IPS-20b (cell line): Measurements from ENCODE around the gene GORASP1.
"Not testable (repeated sequence)": the region's sequence is repeated elsewhere in the genome, so short reads cannot be mapped to it uniquely, and the experiment has no call there.

ENCODE experiments used
- H3K27ac ChIP-seq: one replicate; pipeline ENCODE4 v1.5.1; 2013; ENCODE audit warnings: low read length
- H3K27me3 ChIP-seq: 2 replicates; pipeline ENCODE4 v1.6.1; 2013; ENCODE audit warnings: mild to moderate bottlenecking, low read length, inconsistent platforms; ENCODE audit not compliant: insufficient read depth
- H3K36me3 ChIP-seq: 2 replicates; pipeline ENCODE4 v1.6.1; 2013; ENCODE audit warnings: low read depth, mild to moderate bottlenecking, inconsistent platforms, low read length, moderate library complexity; ENCODE audit not compliant: insufficient read depth
- H3K4me1 ChIP-seq: 2 replicates; pipeline ENCODE4 v1.6.1; 2013; ENCODE audit warnings: mild to moderate bottlenecking, control low read depth, inconsistent platforms, low read length, moderate library complexity; ENCODE audit not compliant: insufficient read depth
- H3K4me3 ChIP-seq: 2 replicates; pipeline ENCODE4 v1.5.1; 2013; ENCODE audit warnings: mild to moderate bottlenecking, low read length, inconsistent platforms
- H3K9ac ChIP-seq: 2 replicates; pipeline ENCODE4 v1.6.1; 2013; ENCODE audit warnings: low read depth, mild to moderate bottlenecking, inconsistent platforms, low read length, moderate library complexity
- H3K9me3 ChIP-seq: 2 replicates; pipeline ENCODE4 v1.6.1; 2013; ENCODE audit warnings: mild to moderate bottlenecking, low read depth, low read length, inconsistent platforms; ENCODE audit not compliant: insufficient read depth

Gene GORASP1

GRCh38 chr3:39067286-39067685 lies 40.1 kb downstream of the GORASP1 start:
- Histone ChIP-seq H3K9ac (no peak overlapping the region), H3K9me3 (no peaks in the 10 kb centered on the region)

DNA sequence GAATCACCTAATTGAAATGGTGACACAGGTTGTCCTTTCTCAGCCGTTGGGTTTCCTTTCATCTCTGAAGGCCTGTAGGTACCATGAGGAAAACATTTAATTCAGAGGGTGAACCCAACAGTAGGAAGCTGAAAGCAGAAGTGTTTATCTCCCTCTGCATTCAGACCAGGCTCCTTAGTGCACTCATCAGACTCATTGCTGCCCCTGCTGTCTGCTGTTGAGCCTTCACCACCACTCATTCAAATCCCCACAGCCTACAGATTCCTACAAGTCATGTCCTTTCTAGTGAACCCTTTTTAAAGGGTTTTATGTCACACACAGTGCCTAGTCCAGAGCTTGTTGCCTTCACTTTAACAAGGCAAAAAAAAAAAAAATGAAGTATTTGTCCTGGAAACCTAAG lies 42.2 kb downstream of the GORASP1 start:
- H3K4me1 ChIP-seq: no peaks in the 10 kb centered on the region
- no peaks in the 10 kb centered on the region for H3K27me3 ChIP-seq
- H3K9ac ChIP-seq: no peak overlapping the region
- no peak overlapping the region for H3K4me3 ChIP-seq
- no peaks in the 10 kb centered on the region for H3K9me3 ChIP-seq
- no peak overlapping the region for H3K27ac ChIP-seq
- peaks cover 48% of the 10 kb centered on the region for H3K36me3 ChIP-seq

More at GRCh38 chr3:39067286-39067685, 40.1 kb downstream of the GORASP1 start:
- no peaks in the 10 kb centered on the region for H3K4me1 ChIP-seq
- H3K4me3 ChIP-seq: no peak overlapping the region
- no peak overlapping the region for H3K27ac ChIP-seq
- peaks cover 66% of the 10 kb centered on the region for H3K36me3 ChIP-seq
- no peaks in the 10 kb centered on the region for H3K27me3 ChIP-seq

DNA sequence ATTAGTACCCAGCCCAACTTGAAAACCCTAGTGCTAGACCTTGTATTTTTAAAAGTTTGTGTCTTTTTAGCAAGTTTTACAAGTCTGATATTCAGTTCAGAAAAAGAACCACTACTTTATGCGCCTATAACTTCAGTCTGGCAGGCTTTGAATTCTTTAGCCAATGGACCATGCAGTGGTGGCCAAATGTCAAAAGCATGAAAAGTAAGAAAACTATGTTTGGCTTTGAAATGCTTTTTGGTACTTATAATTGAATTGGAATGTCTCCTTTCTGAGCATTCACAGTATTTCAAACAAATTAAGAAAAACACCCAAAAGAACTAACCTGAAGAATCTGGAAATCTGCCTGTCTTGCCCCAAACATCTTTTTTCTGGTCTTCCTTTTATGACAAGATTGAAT lies 42.8 kb downstream of the GORASP1 start:
- H3K9me3 ChIP-seq: no peaks in the 10 kb centered on the region
- H3K27ac ChIP-seq: no peak overlapping the region
- H3K27me3 ChIP-seq: no peaks in the 10 kb centered on the region
- H3K9ac ChIP-seq: no peak overlapping the region
- H3K4me3 ChIP-seq: no peak overlapping the region
- no peaks in the 10 kb centered on the region for H3K4me1 ChIP-seq
- peaks cover 42% of the 10 kb centered on the region for H3K36me3 ChIP-seq

GRCh38 chr3:39063143-39063542 lies 44.3 kb downstream of the GORASP1 start:
- H3K27ac ChIP-seq: no peak overlapping the region
- peaks cover 27% of the 10 kb centered on the region for H3K36me3 ChIP-seq
- H3K4me3 ChIP-seq: no peak overlapping the region
- H3K9me3 ChIP-seq: no peaks in the 10 kb centered on the region
- no peak overlapping the region for H3K9ac ChIP-seq
- no peaks in the 10 kb centered on the region for H3K4me1 ChIP-seq
- no peaks in the 10 kb centered on the region for H3K27me3 ChIP-seq

- no peaks in the 10 kb centered on the region for H3K9me3 ChIP-seq
- H3K4me3 ChIP-seq: no peak overlapping the region
- H3K36me3 ChIP-seq: peaks cover 19% of the 10 kb centered on the region
- H3K9ac ChIP-seq: no peak overlapping the region
- H3K27me3 ChIP-seq: no peaks in the 10 kb centered on the region
- H3K4me1 ChIP-seq: no peaks in the 10 kb centered on the region
- no peak overlapping the region for H3K27ac ChIP-seq
These were observed 45.2 kb downstream of the GORASP1 start for GRCh38 chr3:39062180-39062579.

GRCh38 chr3:39061228-39061627 lies 46.2 kb downstream of the GORASP1 start:
- H3K27ac ChIP-seq, H3K9ac ChIP-seq, H3K9me3 ChIP-seq, H3K4me3 ChIP-seq, H3K36me3 ChIP-seq, H3K4me1 ChIP-seq, H3K27me3 ChIP-seq: not testable (repeated sequence)

DNA sequence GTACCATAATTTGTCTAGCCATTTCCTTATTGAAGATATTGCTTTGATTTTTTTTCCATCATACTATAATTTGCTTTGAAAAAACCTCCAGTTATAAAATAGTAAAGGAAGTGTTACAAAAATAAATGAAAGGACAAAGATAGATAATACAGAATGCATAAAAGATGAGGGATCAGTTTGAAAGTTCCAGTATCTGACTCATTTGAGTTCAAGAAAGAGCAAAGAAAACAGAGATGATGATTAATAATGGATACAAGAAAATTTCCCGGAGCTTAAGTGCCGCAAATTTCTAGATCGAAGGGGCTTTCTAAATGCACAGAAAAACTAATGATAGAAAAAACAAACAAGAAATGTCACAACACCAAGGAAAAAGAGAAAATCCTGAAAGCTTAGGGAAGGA lies 51.3 kb downstream of the GORASP1 start:
- no peak overlapping the region for H3K27ac ChIP-seq
- H3K9ac ChIP-seq: no peak overlapping the region
- no peak overlapping the region for H3K4me3 ChIP-seq
- no peaks in the 10 kb centered on the region for H3K27me3 ChIP-seq
- peaks cover 10% of the 10 kb centered on the region; the same call in 1 of the 2 replicates for H3K4me1 ChIP-seq
- no peaks in the 10 kb centered on the region for H3K9me3 ChIP-seq
- H3K36me3 ChIP-seq: no peaks in the 10 kb centered on the region

DNA sequence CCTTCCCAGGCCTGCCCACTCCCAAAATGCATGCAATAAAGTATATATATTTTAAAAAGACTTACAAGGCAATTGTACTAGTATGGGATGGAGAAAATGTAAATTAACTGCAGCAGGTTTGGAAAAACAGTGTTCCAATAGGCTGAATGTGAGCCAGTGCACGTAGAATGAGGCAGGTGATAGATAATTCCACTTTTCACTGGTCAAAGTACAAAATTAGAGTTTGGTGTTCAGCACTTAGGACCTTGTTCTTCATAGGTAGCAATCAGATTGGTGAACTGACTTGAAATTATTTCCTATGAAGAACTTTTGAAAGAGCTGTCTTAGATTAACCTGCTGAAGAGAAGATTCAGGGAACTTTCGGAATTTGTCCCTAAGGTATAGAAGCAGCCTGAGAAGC lies 53.7 kb downstream of the GORASP1 start:
- peaks cover 10% of the 10 kb centered on the region; the same call in 1 of the 2 replicates for H3K4me1 ChIP-seq
- H3K36me3 ChIP-seq: no peaks in the 10 kb centered on the region
- no peaks in the 10 kb centered on the region for H3K27me3 ChIP-seq
- no peaks in the 10 kb centered on the region for H3K9me3 ChIP-seq
- no peak overlapping the region for H3K27ac ChIP-seq
- peak overlapping the region; percentile 81; the same call in 1 of the 2 replicates for H3K4me3 ChIP-seq
- H3K9ac ChIP-seq: no peak overlapping the region

DNA sequence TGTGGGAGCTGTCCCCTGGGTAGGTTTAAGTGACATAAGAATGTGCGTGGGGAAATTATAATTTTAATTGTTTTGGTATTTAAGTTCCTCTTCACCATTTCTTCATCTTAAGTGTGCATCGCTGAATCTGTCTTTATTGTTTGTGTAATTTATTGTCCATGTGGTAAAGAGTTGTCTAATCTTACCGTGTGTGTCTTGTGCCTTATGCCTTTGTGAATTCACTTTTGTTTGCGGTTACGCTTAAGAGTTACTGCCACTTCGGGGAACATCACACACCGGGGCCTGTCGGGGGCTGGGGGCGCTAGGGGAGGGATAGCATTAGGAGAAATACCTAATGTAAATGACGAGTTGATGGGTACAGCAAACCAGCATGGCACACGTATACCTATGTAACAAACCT lies 54.8 kb downstream of the GORASP1 start:
- H3K4me3 ChIP-seq: peak overlapping the region; percentile 81
- H3K9me3 ChIP-seq: no peaks in the 10 kb centered on the region
- H3K27me3 ChIP-seq: no peaks in the 10 kb centered on the region
- peak overlapping the region; percentile 98 for H3K27ac ChIP-seq
- H3K36me3 ChIP-seq: no peaks in the 10 kb centered on the region
- peaks cover 10% of the 10 kb centered on the region; the same call in 1 of the 2 replicates for H3K4me1 ChIP-seq
- peak overlapping the region; percentile 97; the same call in 1 of the 2 replicates for H3K9ac ChIP-seq

DNA sequence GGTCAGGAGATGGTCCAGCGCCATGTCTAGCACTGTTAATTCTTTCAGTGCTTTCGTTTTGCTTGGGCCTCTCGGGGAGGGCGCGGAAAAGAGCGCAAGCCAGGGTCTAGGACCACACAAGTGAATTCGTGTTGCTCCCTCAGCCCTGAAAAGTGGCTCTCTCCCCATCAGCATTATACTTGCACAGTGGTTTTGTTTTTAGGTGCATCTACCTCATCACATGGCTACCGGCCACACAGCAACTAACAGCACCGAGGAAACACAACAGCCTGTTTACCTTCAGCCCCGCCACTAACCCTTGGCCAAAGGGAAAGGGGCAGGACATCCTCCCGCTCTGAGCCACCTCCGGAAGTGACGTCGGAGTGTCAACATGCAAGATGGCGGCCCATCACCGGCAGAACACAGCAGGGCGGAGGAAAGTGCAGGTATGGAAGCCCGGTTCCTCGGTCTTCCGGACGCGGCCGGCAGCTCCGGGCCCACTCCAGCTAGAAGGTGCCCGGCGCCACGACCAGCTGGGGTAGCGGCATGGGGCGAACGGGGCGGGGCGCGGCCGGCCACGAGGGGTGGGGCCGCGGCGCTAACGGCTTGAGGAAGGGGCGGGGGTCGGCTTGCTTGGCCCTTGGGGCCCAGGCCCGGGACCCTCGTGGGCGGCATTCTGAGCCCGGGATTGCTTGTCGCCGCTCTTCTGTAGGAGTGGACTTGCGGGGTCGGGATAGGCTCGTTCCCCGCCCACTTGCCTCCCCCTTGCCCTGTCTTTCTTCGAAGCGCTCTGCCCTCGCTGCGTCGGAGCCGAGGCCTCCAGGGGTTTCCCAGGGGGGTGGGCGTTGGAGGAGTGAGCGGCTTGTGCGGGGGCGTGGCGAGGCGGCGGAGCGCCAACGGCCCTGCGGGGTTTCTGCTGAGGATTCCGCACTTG lies 55.5 kb downstream of the GORASP1 start, which contains the start of the genes SCN11A and WDR48:
Gene SCN11A (minus strand): TSS at position 296 of the 913 bp plus-strand sequence. CDS start 101,582 bp downstream, outside the sequence.
Gene WDR48 (plus strand): TSS at position 368 of the 913 bp plus-strand sequence. CDS start 10 bp downstream, at position 378.
- H3K27me3 ChIP-seq: no peaks in the 10 kb centered on the region
- peak within 1 kb of the TSS; percentile 97 for H3K9ac ChIP-seq
- peaks cover 10% of the 10 kb centered on the region; the same call in 1 of the 2 replicates for H3K4me1 ChIP-seq
- H3K36me3 ChIP-seq: no peaks in the 10 kb centered on the region
- no peaks in the 10 kb centered on the region for H3K9me3 ChIP-seq
- peak within 1 kb of the TSS; percentile 81 for H3K4me3 ChIP-seq
- peak within 1 kb of the TSS; percentile 98 for H3K27ac ChIP-seq

DNA sequence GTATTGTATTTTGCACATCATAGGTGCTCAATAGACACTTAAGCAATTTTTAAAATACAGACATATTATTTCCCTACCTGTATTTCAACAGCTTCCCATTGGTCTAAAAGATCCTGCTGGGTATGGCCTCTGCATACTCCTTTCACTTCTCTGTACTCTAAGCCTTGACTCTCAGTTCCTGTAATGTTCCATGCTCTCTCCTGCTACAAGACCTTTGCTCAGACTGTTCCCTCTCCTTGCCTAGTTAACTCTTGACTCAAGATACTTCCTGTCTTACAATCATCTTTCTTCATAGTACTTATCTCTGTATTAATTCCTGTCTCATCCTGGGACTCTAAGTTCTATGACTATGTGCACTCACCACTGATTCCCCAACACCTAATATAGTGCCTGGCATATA lies 57.4 kb downstream of the GORASP1 start:
- no peaks in the 10 kb centered on the region for H3K27me3 ChIP-seq
- no peaks in the 10 kb centered on the region for H3K36me3 ChIP-seq
- H3K27ac ChIP-seq: no peak overlapping the region
- no peak overlapping the region for H3K9ac ChIP-seq
- no peaks in the 10 kb centered on the region for H3K9me3 ChIP-seq
- peaks cover 10% of the 10 kb centered on the region; the same call in 1 of the 2 replicates for H3K4me1 ChIP-seq
- no peak overlapping the region for H3K4me3 ChIP-seq
